ENCODE measurements around the gene PTPRG.

Gene PTPRG

DNA sequence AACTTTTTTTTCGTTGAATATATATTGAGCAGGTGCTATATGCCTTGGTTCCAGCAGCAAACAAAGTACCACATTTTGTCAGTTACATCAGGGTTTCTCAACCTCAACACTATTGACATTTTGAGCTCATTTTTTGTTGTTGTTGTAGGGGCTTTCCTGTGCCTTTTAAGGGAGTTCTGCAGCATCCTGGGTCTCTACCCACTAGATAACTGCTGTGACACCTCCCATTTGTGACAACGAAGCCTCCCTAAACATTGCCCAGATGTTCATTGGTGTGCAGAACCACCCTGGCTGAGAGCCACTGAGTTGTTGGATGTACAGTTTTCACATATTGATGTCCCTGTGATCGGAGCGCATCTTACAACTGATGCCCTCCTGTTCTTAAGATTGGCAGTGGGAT lies 382.6 kb downstream of the PTPRG start:
- no peak for DNase-seq

DNA sequence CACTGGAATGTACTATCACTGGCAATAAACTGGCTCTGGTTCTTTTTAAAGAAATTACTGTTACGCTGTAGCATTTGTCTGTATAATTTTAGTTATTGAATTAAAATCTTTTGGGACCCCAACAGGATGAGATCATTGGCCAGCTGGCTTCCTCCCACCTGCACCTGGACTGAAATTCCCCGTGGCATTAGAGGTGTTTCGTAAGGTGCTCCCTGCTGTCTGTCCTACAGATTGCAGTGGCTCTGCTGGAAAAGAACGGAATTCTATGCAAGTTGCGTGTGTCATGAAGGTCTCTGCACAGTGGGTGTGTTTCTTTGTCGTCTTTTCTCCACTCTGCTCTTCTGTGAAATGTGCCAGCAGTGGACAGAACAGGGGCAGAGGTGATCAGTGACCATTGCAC lies 383.4 kb downstream of the PTPRG start:
- DNase-seq, result no peak

DNA sequence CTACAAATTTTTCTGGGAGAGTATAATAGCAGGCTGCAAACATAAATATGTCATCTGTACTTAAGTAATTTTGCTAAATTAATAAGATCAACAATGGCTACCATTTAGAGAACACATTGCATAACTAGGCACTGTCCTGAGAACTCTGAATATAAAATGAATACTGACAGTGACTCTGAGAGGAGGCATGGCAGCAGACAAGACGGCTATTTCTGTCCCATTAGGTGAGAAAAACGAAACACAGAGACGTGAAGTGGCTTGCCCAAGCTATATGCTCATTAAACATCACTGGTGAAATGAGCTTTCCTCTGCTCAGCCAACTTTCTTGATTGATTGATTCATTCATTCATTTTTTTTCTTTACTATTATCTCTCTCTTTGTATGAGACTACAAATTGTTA lies 384.3 kb downstream of the PTPRG start:
- no peak for DNase-seq

DNA sequence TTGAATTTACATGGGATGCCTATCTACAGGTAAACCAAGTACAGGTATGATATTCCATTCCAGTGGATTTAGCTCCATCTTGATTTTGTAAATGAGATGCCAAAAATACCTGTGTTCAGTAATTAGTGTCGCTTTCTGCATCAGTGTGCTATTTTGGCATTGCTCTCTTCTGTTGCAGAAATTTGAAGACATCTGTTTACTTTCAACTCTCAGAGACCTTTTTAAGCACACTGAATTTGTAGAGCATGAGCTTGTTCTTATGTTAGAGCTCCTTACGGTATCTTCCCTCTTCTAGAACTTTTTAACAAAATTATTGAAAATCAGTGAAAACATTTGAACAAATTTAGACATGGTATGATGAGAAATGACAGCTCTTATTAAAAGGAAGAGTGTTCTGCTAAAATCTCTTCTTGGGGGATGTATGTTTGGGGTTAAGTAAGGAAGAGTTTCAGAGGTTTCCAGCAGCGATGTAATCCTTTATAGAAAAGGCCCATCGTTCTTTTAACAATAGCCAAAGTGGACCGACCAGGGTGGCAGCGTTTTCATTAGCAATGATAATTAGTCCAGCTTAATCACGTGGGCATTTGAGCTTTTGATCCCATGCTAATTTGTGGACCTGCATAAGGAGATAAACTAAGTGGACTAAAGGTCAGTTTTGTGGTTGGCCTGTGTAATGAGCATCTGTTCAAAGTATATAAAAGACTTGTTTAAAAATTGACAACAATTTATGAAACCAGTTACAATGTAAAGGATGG lies 385.4 kb downstream of the PTPRG start:
- DNase-seq, result no peak

DNA sequence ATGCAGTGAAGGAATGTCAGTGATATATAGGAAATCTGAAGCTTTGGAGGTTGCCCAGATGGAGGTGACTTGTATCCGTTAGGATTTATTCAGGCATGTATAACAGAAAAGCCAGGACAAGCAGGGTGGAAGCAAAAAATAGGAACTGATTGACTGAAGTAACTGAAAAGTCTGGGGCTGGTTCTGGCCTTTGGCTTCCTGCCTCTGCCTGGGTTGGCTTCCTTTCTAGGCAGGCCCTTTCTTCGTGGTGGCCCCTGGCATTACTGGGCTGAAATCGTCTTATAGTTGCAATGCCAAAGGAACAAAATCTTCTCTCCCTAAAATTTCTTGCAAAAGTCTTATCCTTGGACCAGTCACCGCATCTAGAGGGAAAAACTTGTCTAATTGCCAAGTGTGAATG lies 386.1 kb downstream of the PTPRG start:
- no peak for DNase-seq

DNA sequence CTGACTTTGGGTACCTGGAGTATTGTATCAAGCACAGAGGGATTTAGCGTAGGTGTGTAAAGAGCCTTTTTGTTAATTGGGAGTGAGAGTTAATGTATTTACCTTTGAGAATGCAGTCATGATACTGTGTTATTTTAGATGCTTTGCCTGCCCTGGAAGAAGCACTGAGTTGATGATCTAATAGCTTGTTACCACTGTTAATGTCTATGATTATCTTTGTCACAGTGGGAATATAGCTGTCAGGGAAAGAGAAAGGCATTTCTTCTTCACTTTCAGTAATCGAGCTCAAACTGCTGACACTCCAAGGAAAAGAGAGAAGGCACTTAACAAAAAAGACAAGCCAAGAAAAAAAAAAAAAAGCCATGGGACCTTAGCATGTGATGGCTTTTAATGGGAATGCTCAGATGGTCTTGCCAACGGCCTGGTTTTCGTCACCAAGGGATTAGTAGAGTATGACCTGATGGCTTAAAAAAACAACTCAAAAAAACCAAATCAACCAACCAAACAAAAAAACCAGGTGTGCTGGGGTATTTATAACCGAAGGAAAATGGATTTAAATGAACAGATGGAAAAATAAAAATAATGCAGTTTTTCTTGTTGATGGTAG lies 387.4 kb downstream of the PTPRG start:
- no peak for DNase-seq

DNA sequence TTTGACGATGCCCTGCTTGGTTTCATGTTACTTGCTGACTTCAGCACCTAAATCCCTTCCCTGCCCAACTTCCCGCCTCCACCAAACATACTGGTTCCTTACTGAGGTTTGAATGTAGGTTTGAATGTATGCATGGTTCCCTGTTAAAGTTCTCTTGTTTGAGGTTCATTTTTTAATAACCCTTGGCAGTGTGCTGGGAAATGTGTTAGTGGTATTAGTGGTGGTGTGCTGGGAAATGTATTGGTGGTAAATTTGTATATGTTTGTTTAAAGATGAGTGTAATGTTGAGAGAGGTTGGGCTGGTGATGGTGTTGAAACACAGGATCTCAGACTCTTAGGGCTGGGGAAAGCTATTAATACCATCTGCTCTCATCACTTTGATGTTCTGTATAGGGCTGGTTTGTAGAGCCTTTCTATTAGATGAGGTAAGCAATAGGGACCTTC lies 392.7 kb downstream of the PTPRG start:
- no peak for DNase-seq

DNA sequence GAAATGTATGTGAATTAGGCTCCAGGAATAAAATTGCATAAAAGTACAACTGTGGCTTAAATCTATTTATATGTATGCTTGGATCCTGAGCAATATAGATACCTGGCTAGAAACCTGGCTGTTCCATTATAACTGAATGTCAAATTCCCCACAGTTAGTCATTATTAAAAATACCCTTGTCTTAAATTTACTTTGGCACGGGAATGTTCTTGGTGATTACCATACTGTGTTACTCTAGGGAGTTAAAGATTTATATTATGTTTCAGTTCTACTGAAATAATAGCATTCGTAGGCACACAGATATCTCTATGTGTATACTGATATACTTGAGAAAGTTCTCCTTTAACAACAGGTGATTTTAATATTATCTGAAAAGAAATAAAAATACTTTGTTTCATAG lies 394.1 kb downstream of the PTPRG start:
- no peak for DNase-seq

DNA sequence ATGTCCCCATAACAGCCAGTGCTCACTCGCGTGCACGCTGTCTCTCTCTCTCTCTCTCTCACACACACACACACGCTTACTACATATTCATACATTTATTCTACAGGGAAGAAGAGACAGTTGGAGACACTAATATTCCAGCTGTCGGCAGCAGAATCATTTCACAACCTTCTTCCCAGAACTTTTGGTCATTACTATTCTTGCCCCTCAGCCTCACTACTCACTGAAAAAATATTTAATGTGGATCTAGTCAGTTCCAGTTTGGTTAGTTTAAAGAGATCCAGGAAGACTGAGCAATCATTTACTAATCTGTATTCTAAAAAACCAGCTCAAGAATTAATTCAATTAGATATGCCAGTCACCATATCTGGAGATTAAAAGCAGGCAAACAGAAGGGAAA lies 394.9 kb downstream of the PTPRG start:
- no peak for DNase-seq

DNA sequence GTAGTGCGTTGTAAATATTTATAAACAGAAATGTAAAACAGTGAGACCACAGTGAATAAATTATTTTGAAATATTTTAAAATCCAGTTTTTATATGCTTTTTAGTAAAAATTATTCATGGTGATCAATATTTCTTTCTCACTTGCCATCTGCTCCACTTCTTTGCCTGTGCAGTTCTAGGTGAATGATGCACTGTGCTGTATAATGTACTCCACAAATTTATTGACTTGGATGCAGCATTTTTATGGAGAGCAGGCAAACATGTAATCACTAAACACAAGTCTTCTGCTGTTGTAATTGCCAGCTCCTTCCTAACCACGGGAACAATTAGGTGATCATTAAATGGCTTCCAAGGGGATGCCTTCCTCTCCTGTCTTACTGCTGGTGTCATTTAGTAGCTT lies 395.9 kb downstream of the PTPRG start:
- DNase-seq, result no peak

DNA sequence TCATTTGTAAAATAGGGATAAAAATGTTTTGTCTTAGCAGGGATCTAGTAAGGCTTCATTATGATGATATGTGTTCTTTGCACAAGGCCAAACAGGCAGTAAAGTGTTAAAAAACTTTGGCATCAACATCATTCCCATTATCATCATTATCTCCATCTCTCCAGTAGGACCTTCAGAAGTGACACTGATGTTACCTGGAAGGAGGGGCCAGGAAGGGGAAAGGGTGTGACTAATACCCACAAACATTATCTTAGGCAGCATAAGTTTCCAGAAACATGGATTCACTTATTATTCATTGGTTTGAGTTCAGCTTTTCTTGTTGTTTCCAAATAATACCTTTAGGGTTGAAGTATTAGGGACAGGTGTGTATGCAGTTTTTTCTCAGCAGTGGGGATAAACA lies 399.6 kb downstream of the PTPRG start:
- no peak for DNase-seq

DNA sequence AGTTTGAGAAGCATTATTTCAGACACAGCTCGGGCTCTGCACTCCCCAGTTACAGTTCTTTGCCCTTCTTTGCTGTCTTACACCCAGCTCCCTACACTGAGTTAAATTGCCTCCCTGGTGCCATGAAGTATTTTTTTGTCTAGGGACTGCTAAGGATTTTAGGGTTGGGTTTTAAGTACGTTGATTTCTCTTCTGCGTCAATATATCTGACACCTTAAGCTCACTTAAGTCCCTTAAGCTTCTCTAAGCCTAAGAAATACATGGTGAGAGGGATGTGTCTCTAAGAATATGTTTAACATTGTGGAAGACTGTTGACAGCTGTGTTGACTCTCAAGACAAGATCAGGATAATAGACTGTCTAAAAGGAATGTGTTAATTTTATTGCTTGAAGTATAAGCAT lies 400.5 kb downstream of the PTPRG start:
- DNase-seq, result no peak

DNA sequence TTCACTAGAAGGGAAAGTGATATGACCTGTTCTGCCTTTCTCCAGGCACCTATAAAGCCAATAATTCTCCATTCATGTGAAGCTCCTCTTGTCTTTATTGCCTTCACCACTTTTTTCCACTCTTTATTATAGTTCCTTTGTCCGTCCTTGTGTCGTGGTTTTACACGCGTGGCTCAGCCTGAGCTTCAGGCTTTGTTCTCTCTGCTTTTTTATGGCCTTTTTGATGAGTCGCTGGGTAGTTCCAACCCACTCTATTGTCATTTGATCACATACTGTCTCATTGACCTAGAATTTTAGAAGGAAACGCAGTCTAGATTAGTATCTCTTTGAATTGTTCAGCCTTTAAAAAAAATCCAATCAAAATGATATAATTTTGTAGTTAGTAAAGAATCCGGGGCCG lies 403.2 kb downstream of the PTPRG start:
- no peak for DNase-seq

DNA sequence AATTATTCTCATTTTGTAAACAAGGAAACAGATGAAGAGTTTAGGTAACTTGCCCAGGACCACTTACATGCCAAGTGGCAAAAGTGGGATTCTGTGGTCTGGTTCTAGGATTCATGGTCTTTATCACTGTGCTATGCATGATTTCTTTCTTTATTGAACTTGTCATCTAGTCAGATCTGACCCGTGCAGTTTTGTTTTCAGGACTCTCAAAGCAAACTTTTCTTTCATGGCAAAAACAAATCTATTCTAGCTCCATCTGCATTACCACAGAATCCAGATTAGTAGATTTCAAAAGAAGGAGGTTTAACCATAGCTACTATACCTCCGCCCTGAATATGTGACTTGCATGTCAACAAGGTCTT lies 404.4 kb downstream of the PTPRG start:
- no peak for DNase-seq

DNA sequence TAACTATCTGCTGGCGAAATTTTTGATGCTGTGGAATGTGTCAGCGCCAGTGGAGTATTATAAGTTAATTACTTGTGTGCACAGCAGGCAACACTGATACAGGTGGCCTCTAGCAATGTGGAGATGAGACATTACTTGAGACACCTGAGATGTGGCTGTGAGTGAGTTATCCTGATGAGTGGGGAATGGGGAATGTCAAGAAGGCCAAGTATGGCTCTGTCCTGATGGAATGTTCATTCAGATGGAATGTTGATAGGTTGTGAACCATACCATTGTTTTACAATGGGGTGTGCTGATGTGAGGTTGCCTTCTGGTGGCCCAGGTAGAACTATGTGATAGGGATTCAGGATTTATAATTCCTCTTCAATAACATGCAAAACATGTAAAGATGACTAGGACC lies 404.8 kb downstream of the PTPRG start:
- no peak for DNase-seq

DNA sequence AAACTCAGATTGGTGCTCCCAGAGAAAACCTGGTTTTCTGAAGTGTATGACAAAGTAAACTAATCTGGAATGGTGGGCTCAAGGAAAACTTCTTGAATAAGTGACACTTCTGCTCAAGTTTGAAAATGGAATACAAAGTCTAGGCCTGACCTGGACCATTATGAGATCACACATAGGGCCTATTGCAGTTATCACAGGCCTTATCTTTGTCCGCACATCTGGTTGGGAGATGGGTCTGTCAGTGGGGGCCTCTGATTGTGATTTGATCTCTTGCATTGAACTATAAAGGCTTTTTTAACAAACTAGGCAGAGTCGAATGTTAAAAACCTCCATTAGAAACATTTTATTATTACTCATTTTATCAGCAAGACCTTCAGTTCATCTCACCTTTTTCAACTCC lies 405.6 kb downstream of the PTPRG start:
- no peak for DNase-seq

DNA sequence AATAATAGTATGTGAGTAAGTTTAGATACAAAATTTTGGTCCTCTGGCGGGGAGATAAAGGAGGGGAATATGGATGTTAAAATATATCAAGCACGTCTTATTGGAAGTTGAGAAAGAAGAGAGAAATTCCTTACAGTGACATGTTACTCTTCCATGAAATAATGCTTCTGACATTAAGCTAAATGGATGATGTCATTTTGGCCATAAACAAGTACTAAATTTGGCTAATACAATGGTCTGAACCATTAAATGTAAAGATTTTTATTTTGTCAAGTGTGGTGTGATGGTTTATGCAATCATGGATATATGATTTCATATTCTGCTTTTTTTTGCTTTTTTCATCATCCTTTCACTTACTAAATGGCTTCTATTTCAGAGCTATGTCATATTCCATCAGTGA lies 406.6 kb downstream of the PTPRG start:
- no peak for DNase-seq

DNA sequence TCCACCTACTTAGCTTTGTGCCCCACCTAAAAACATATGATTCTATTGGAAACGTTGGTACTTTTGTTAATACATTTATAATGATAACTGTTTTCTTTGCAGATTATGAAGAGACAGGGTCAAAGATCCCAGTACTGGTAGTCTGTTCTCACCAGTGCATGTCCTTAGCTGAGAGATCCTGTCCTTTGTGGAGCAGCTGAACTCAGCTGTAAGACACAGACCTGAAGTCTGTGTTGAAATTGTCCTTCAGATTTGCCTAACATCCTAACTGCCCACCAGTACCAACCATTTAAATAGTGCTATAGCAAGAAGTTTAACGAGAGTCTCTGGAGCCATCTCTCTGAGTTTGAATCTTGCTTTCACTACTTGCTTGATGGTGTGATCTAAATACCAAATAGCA lies 413.3 kb downstream of the PTPRG start:
- no peak for DNase-seq

DNA sequence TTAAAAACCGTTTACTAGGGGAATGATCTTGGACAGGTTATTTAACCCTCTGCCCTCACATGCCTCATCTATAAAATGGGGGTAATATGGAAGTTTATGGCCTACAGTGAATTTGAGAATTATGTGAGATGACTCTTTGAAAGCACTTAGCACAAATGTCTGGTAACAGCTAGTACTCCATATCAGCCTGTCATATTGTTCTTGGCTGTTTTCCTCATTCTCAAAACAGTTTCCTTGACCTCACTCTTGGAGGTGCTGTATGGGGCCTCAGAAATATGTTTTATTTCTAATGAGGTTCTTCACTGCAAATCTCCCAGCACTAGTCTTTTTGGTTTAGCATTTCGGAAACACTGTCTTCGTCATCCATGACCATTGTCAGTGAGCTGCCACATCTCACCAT lies 413.8 kb downstream of the PTPRG start:
- DNase-seq, result no peak

DNA sequence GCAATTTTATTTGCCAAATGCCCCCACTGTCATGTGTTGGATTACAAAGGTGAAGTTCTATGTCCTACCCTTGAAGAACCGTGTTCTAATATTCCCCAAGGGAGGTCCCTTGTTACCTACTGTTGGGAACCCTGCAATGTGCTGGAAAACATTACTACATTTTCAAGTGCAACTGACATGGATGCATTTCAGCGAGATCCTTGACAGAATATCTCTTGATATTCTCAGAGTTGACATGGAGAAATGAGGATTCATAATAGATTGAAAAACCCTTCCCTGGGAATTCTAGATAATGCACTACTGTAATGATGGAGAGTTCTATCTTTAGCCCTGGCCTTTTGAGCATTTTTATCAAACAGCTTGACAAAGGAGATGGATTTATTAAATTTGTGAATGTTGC lies 414.6 kb downstream of the PTPRG start:
- no peak for DNase-seq

DNA sequence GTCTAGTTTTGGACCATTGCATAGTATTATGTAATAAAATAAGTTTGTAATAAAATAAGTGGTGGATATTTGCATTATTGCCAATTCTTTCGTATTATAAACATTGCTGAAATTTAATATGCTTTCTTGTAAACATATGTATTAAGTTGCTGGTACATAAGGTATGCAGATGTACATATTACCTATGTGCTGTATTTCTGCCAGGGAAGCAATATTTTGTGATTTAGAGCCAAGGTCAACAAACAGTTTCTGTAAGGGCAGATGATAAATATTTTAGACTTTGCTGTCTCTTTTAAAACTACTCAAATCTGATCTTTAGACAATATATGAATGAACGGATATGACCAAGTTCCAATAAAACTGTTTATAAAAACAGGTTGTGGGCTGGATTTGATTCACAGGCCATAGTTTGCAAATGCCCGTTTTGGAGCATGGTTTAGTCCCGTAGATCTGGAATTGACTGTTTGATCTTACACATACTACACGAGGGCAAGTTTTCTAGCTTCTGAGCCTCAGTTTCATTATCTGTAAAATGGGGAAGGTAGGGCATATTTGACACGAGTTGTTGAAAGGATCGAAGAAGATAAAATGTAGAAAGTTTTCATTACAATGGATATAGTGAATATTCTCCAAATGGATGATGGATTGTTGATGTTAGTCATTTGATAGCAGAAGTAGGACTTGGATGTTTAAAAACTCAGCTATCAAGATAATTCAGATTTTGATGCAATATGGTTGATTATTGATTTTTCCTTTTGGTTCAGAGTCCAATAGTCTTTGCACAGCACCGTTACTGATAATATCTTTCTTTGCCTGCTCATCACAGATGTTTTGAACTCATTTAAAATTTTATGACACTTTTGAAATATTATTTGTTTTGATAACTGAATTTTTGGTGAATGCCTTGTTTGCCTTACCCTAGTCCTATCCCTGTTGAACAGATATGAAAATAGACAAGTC lies 417.4 kb downstream of the PTPRG start:
- no peak for DNase-seq

DNA sequence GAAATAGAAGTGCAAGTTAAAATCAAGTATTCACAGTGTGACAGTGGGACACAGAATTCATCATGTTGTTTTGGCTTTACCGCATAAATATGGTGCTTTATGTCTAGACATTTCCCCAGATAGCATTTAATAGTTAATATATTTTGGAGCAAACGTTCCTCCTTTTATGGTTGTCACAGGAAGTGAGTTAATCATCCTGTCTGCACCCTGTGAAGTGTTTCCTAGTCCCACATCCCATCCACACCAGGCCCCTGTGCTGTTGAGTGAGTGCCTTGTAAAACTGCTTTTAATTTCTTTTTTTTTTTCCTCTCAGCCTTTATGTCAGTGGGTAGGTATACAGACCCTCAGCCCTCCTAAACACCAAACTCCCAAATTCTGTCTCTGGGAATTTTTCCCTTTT lies 418.3 kb downstream of the PTPRG start:
- no peak for DNase-seq

DNA sequence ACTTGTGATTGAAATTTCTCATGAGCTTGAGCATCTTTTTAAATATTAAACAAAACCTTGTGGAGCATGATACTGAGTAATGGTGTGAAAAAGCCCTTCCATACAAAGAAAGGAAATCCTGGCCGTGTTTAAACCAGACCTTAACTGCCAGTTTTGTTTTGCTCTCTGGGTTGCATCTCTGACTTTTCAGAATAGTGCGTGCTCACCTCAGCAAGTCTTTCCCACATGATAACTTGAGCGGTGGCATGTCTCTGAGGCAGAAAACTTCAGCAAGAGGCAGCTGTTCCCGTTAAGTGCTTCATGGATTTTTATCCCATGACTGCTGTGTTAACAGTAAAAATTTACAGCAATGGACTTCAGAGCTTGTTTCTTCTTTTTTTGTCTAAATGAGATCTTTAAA lies 418.7 kb downstream of the PTPRG start:
- no peak for DNase-seq

DNA sequence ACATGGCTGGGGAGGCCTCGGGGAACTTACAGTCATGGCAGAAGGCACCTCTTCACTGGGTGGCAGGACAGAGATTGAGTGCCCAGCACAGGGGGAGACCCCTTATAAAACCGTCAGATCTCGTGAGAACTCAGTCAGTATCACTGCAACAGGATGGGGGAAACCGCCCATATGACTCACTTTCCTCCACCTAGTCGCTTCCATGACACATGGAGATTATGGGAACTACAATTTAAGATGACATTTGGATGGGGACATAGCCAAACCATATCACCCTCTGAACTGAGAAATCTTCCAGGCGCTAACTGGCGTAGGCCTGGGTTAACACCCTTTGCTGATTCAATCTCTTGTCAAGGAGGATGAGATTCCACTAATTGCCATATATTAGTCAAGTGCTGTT lies 419.7 kb downstream of the PTPRG start:
- DNase-seq, result no peak

Data from CD4-positive, alpha-beta T cell treated with Interleukin-4 for 4 hours (primary cell).